ENCODE measurements around the gene FSTL5.

Gene FSTL5

GRCh38 chr4:161799710-161800109, 364.1 kb downstream of the FSTL5 start:
- Histone ChIP-seq H3K4me1 (ENCODE audit: insufficient read depth, low read length) (no peaks in the 10 kb centered on the region), H4K20me1 (ENCODE audit: insufficient read depth, low read length) (no peaks in the 10 kb centered on the region)
- no peak for TF ChIP-seq EZH2 (IDR thresholded peaks at IDR 0.05; ENCODE audit: borderline replicate concordance, low read depth, low read length, severe bottlenecking)
- TF ChIP-seq CTCF (IDR thresholded peaks at IDR 0.05; ENCODE audit: borderline replicate concordance, extremely low read depth, low read length, poor library complexity, severe bottlenecking): no peak

GRCh38 chr4:161792991-161793390, 370.8 kb downstream of the FSTL5 start:
- no peak for DNase-seq
- Histone ChIP-seq H3K27ac (ENCODE audit: low read length) (no peak overlapping the region), H3K79me2 (ENCODE audit: insufficient read depth, low read length) (no peaks in the 10 kb centered on the region), H3K36me3 (ENCODE audit: insufficient read depth, low read length) (no peaks in the 10 kb centered on the region), H3K9me3 (ENCODE audit: insufficient read depth, low read length, severe bottlenecking) (peaks cover 10% of the 10 kb centered on the region), H2AFZ (ENCODE audit: low read depth, low read length) (no peak overlapping the region), H4K20me1 (ENCODE audit: insufficient read depth, low read length) (no peaks in the 10 kb centered on the region), H3K9ac (ENCODE audit: low read depth, low read length) (no peak overlapping the region), H3K4me2 (ENCODE audit: insufficient read depth, low read length) (no peak overlapping the region), H3K4me1 (ENCODE audit: insufficient read depth, low read length) (no peaks in the 10 kb centered on the region), H3K27me3 (ENCODE audit: insufficient read depth, low read length, poor library complexity) (no peaks in the 10 kb centered on the region), H3K4me3 (ENCODE audit: low read depth in 1 of 2, low read length in 2 of 2) (no peak overlapping the region)
- TF ChIP-seq CTCF (IDR thresholded peaks at IDR 0.05; ENCODE audit: borderline replicate concordance, extremely low read depth, low read length, poor library complexity, severe bottlenecking): no peak
- TF ChIP-seq EZH2 (IDR thresholded peaks at IDR 0.05; ENCODE audit: borderline replicate concordance, low read depth, low read length, severe bottlenecking): no peak
- ATAC-seq (ENCODE audit: insufficient read depth, low read depth): no peak

More at GRCh38 chr4:161799710-161800109, 364.1 kb downstream of the FSTL5 start:
- no peaks in the 10 kb centered on the region for H3K9me3 ChIP-seq (ENCODE audit: insufficient read depth, low read length, severe bottlenecking)
- no peak overlapping the region for H3K27ac ChIP-seq (ENCODE audit: low read length)
- no peak overlapping the region for H3K4me2 ChIP-seq (ENCODE audit: insufficient read depth, low read length)
- no peaks in the 10 kb centered on the region for H3K36me3 ChIP-seq (ENCODE audit: insufficient read depth, low read length)
- DNase-seq (no peak), ATAC-seq (ENCODE audit: insufficient read depth, low read depth) (no peak)
- H3K4me3 ChIP-seq (ENCODE audit: low read depth in 1 of 2, low read length in 2 of 2): no peak overlapping the region
- no peak overlapping the region for H2AFZ ChIP-seq (ENCODE audit: low read depth, low read length)
- no peak overlapping the region for H3K9ac ChIP-seq (ENCODE audit: low read depth, low read length)
- no peaks in the 10 kb centered on the region for H3K27me3 ChIP-seq (ENCODE audit: insufficient read depth, low read length, poor library complexity)
- H3K79me2 ChIP-seq (ENCODE audit: insufficient read depth, low read length): no peaks in the 10 kb centered on the region

- H2AFZ ChIP-seq (ENCODE audit: low read depth, low read length): no peak overlapping the region
- ATAC-seq (ENCODE audit: insufficient read depth, low read depth) (no peak), DNase-seq (no peak)
- no peaks in the 10 kb centered on the region for H4K20me1 ChIP-seq (ENCODE audit: insufficient read depth, low read length)
- no peak overlapping the region for H3K4me3 ChIP-seq (ENCODE audit: low read depth in 1 of 2, low read length in 2 of 2)
- no peaks in the 10 kb centered on the region for H3K79me2 ChIP-seq (ENCODE audit: insufficient read depth, low read length)
- no peaks in the 10 kb centered on the region for H3K36me3 ChIP-seq (ENCODE audit: insufficient read depth, low read length)
- H3K9ac ChIP-seq (ENCODE audit: low read depth, low read length): no peak overlapping the region
- TF ChIP-seq CTCF (IDR thresholded peaks at IDR 0.05; ENCODE audit: borderline replicate concordance, extremely low read depth, low read length, poor library complexity, severe bottlenecking) (no peak), EZH2 (IDR thresholded peaks at IDR 0.05; ENCODE audit: borderline replicate concordance, low read depth, low read length, severe bottlenecking) (no peak)
- no peak overlapping the region for H3K4me2 ChIP-seq (ENCODE audit: insufficient read depth, low read length)
- H3K27ac ChIP-seq (ENCODE audit: low read length): no peak overlapping the region
- H3K27me3 ChIP-seq (ENCODE audit: insufficient read depth, low read length, poor library complexity): no peaks in the 10 kb centered on the region
- peaks cover 10% of the 10 kb centered on the region for H3K9me3 ChIP-seq (ENCODE audit: insufficient read depth, low read length, severe bottlenecking)
- H3K4me1 ChIP-seq (ENCODE audit: insufficient read depth, low read length): no peaks in the 10 kb centered on the region
These were observed 371.8 kb downstream of the FSTL5 start for GRCh38 chr4:161791796-161792556.

Measured in DND-41 (cell line).